RWPE2 (cell line): ENCODE measurements around the gene MAP3K8.

Experiments
- ATAC-seq: fragments of 200-7000 bp; cut with Tn5 transposase; 3 replicates; pipeline ENCODE4 v1.9.1; 2021; ENCODE audit warnings: low read depth
- DNase-seq: peaks from one replicate; pipeline ENCODE4 v3.0.0-alpha.2; 2020; ENCODE audit warnings: low spot score
- H3K27ac ChIP-seq: fragments of 450-650 bp; 2 replicates; pipeline ENCODE4 v1.5.1; 2017; ENCODE audit warnings: mild to moderate bottlenecking; ENCODE audit not compliant: poor library complexity, severe bottlenecking
- H3K27me3 ChIP-seq: fragments of 250-450 bp; sonication (Bioruptor Pico); 2 replicates; pipeline ENCODE4 v1.5.1; 2021; ENCODE audit warnings: mild to moderate bottlenecking, moderate library complexity; ENCODE audit not compliant: insufficient read depth, poor library complexity, severe bottlenecking
- H3K36me3 ChIP-seq: fragments of 250-450 bp; sonication (Bioruptor Pico); 2 replicates; pipeline ENCODE4 v1.5.1; 2020; ENCODE audit warnings: low read depth, mild to moderate bottlenecking, moderate library complexity
- H3K4me1 ChIP-seq: fragments of 250-450 bp; sonication (Bioruptor Pico); 2 replicates; pipeline ENCODE4 v1.5.1; 2021; ENCODE audit warnings: mild to moderate bottlenecking, moderate library complexity; ENCODE audit not compliant: insufficient read depth, poor library complexity, severe bottlenecking
- H3K4me3 ChIP-seq: fragments of 250-450 bp; sonication (Bioruptor Pico); 2 replicates; pipeline ENCODE4 v1.5.1; 2021; ENCODE audit warnings: mild to moderate bottlenecking, moderate library complexity; ENCODE audit not compliant: severe bottlenecking
- H3K9me3 ChIP-seq: fragments of 250-450 bp; sonication (Bioruptor Pico); 2 replicates; pipeline ENCODE4 v1.5.1; 2021; ENCODE audit warnings: mild to moderate bottlenecking, moderate library complexity; ENCODE audit not compliant: severe bottlenecking
- TF ChIP-seq, protein P1 (sequence below): fragments of 450-650 bp; IDR thresholded peaks from one replicate; pipeline ENCODE4 v1.5.1; 2017; ENCODE audit warnings: mild to moderate bottlenecking, moderate library complexity; ENCODE audit not compliant: poor library complexity, severe bottlenecking

The MAP3K8 gene

DNA sequence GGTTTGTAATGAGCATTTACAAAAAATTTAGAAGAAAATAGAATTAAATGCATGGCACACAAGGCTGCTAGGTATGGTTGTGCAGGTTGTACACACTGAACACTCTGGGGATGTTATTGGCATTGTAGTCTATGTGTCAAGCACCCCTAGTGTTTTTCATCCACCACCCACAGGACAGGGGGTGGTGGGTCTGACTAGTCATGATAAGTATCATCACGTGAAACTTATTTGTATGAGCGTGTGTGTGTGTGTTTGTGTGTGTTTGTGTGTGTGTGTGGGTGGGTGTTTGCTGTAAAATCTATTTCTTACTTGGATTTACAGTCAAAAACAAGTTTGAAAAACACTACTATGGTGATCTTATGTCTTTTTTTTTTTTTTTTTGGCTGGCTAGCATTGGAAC is 66.5 kb downstream of the MAP3K8 start:
- Histone ChIP-seq H3K36me3 (no peaks in the 10 kb centered on the region), H3K4me1 (no peaks in the 10 kb centered on the region), H3K27me3 (no peaks in the 10 kb centered on the region), H3K9me3 (no peaks in the 10 kb centered on the region), H3K4me3 (no peak overlapping the region), H3K27ac (no peak overlapping the region)
- TF ChIP-seq, protein P1, sequence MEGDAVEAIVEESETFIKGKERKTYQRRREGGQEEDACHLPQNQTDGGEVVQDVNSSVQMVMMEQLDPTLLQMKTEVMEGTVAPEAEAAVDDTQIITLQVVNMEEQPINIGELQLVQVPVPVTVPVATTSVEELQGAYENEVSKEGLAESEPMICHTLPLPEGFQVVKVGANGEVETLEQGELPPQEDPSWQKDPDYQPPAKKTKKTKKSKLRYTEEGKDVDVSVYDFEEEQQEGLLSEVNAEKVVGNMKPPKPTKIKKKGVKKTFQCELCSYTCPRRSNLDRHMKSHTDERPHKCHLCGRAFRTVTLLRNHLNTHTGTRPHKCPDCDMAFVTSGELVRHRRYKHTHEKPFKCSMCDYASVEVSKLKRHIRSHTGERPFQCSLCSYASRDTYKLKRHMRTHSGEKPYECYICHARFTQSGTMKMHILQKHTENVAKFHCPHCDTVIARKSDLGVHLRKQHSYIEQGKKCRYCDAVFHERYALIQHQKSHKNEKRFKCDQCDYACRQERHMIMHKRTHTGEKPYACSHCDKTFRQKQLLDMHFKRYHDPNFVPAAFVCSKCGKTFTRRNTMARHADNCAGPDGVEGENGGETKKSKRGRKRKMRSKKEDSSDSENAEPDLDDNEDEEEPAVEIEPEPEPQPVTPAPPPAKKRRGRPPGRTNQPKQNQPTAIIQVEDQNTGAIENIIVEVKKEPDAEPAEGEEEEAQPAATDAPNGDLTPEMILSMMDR: no peak
- DNase-seq (no peak), ATAC-seq (no peak)

- DNase-seq: no peak
- Histone ChIP-seq H3K9me3 (no peaks in the 10 kb centered on the region), H3K4me3 (no peak overlapping the region), H3K27me3 (no peaks in the 10 kb centered on the region), H3K4me1 (no peaks in the 10 kb centered on the region), H3K36me3 (no peaks in the 10 kb centered on the region), H3K27ac (no peak overlapping the region)
- ATAC-seq: no peak
- TF ChIP-seq, protein P1: no peak
These were observed 67.0 kb downstream of the MAP3K8 start for GRCh38 chr10:30500963-30501504.

GRCh38 chr10:30502266-30503060 is 68.5 kb downstream of the MAP3K8 start:
- no peak overlapping the region for H3K4me3 ChIP-seq
- no peaks in the 10 kb centered on the region for H3K4me1 ChIP-seq
- TF ChIP-seq, protein P1: no peak
- no peaks in the 10 kb centered on the region for H3K36me3 ChIP-seq
- ATAC-seq: no peak
- no peaks in the 10 kb centered on the region for H3K9me3 ChIP-seq
- H3K27ac ChIP-seq: no peak overlapping the region
- H3K27me3 ChIP-seq: no peaks in the 10 kb centered on the region
- no peak for DNase-seq

DNA sequence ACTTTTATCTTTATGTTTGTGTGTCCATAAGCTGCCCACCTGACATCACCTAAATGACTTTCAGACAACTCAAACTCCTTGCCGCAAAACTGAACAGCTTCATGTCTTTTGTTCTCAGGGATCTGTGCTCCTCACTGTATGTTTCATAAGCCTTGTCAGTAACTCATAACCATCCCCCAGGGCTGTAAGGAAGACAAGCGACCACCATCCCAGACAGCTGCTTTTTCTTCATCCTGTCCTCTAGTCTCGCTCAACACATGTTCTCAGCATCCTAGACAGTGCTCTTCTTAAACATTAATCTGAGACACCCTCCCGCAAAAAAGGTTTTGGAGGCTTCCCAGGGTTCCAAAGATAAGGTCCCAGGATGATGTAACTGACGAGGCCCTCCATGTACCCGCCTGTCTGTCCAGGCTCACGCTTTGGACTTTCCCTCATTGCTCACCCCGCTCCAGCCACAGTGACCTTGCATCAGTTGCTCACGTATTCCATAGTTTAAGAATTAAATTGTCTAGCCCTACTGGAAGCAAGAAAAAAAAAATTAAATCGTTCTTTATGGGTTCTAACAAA is 69.8 kb downstream of the MAP3K8 start:
- no peaks in the 10 kb centered on the region for H3K27me3 ChIP-seq
- no peak overlapping the region for H3K4me3 ChIP-seq
- no peaks in the 10 kb centered on the region for H3K4me1 ChIP-seq
- DNase-seq: no peak
- no peak for ATAC-seq
- H3K27ac ChIP-seq: no peak overlapping the region
- H3K36me3 ChIP-seq: no peaks in the 10 kb centered on the region
- TF ChIP-seq, protein P1: no peak
- H3K9me3 ChIP-seq: no peaks in the 10 kb centered on the region
